ENCODE measurements around the gene PFN1. TPM values are rescaled to one million over a fixed set of nuclear protein-coding genes. Genes with fewer than 3 reads are reported as not detected.

Gene PFN1
- polyA plus RNA-seq, 1 donor from 2014 or later = 145 TPM

- Histone ChIP-seq H3K27ac (ENCODE audit: low read length) (no peak overlapping the region), H3F3A (ENCODE audit: insufficient read depth, low read length, poor library complexity, severe bottlenecking) (no peaks in the 10 kb centered on the region), H3K9ac (ENCODE audit: low read length) (peak overlapping the region; percentile 87), H3K9me2 (ENCODE audit: insufficient read depth, low read length) (no peaks in the 10 kb centered on the region), H3K27me3 (ENCODE audit: insufficient read depth, low read depth, low read length) (peaks cover 3% of the 10 kb centered on the region), H3K4me2 (ENCODE audit: low read length) (peak overlapping the region; percentile 70), H4K20me1 (ENCODE audit: insufficient read depth) (no peaks in the 10 kb centered on the region), H2AFZ (ENCODE audit: low read depth, low read length) (peak overlapping the region; percentile 60), H3K4me3 (ENCODE audit: low read length) (peak overlapping the region; percentile 99), H3K36me3 (ENCODE audit: insufficient read depth, low read length) (no peaks in the 10 kb centered on the region), H3K79me2 (replicated peaks; ENCODE audit: insufficient read depth, low read length) (peaks cover 5% of the 10 kb centered on the region), H3K9me3 (ENCODE audit: low read length) (no peaks in the 10 kb centered on the region)
- TF ChIP-seq EZH2 (IDR thresholded peaks at IDR 0.05; ENCODE audit: borderline replicate concordance, insufficient read depth, low read length, poor library complexity, severe bottlenecking) (no peak), POLR2AphosphoS5 (IDR thresholded peaks at IDR 0.05) (no peak), CTCF (IDR thresholded peaks at IDR 0.05; ENCODE audit: poor library complexity, severe bottlenecking) (no peak), RAD21 (conservative IDR thresholded peaks at IDR 0.05) (no peak), EP300 (conservative IDR thresholded peaks at IDR 0.05; ENCODE audit: poor library complexity, severe bottlenecking) (no peak), REST (IDR thresholded peaks at IDR 0.05; ENCODE audit: borderline replicate concordance) (no peak), SMC3 (conservative IDR thresholded peaks at IDR 0.05; ENCODE audit: poor library complexity) (no peak), MXI1 (conservative IDR thresholded peaks at IDR 0.05; ENCODE audit: poor library complexity, severe bottlenecking) (no peak), TAF1 (IDR thresholded peaks at IDR 0.05; ENCODE audit: low read depth) (no peak)
Measured at GRCh38 chr17:4949321-4950074, 1.2 kb upstream of the PFN1 start.

- H3K4me3 ChIP-seq (ENCODE audit: low read length) = peak overlapping the region; percentile 99
- TF ChIP-seq EP300 (conservative IDR thresholded peaks at IDR 0.05; ENCODE audit: poor library complexity, severe bottlenecking) (no peak), POLR2AphosphoS5 (IDR thresholded peaks at IDR 0.05) (no peak), MXI1 (conservative IDR thresholded peaks at IDR 0.05; ENCODE audit: poor library complexity, severe bottlenecking) (no peak), EZH2 (IDR thresholded peaks at IDR 0.05; ENCODE audit: borderline replicate concordance, insufficient read depth, low read length, poor library complexity, severe bottlenecking) (no peak), SMC3 (conservative IDR thresholded peaks at IDR 0.05; ENCODE audit: poor library complexity) (no peak)
- H3K36me3 ChIP-seq (ENCODE audit: insufficient read depth, low read length) = no peaks in the 10 kb centered on the region
- peak overlapping the region; percentile 87 for H3K9ac ChIP-seq (ENCODE audit: low read length)
- peaks cover 5% of the 10 kb centered on the region for H3K79me2 ChIP-seq (replicated peaks; ENCODE audit: insufficient read depth, low read length)
- H3K9me2 ChIP-seq (ENCODE audit: insufficient read depth, low read length) = no peaks in the 10 kb centered on the region
- H3K27me3 ChIP-seq (ENCODE audit: insufficient read depth, low read depth, low read length) = peaks cover 3% of the 10 kb centered on the region
- no peaks in the 10 kb centered on the region for H3K9me3 ChIP-seq (ENCODE audit: low read length)
- no peaks in the 10 kb centered on the region for H3F3A ChIP-seq (ENCODE audit: insufficient read depth, low read length, poor library complexity, severe bottlenecking)
- peak overlapping the region; percentile 70 for H3K4me2 ChIP-seq (ENCODE audit: low read length)
- H2AFZ ChIP-seq (ENCODE audit: low read depth, low read length) = peak overlapping the region; percentile 60
- H3K27ac ChIP-seq (ENCODE audit: low read length) = peak overlapping the region; percentile 82
- no peaks in the 10 kb centered on the region for H4K20me1 ChIP-seq (ENCODE audit: insufficient read depth)
Measured at GRCh38 chr17:4948931-4949320, 596 bp upstream of the PFN1 start.
